Vagina (tissue), 2 donors: ENCODE measurements around the gene OR7G1.

Source experiments
- CTCF ChIP-seq, 3 experiments: fragments of 450-650 bp in 2 of 3; fragments of 200-600 bp in 1 of 3; sonication (generic) in 1 of 3; IDR thresholded peaks; one replicate each; pipeline ENCODE4 v1.5.1; 2017 to 2019; ENCODE audit warnings: antibody characterized with exemption in 3 of 3, mild to moderate bottlenecking in 2 of 3, moderate library complexity in 2 of 3
- POLR2A ChIP-seq, 2 donors: fragments of 450-650 bp; IDR thresholded peaks; one replicate each; pipeline ENCODE4 v1.6.1; 2017; ENCODE audit warnings: antibody characterized with exemption in 2 of 2, mild to moderate bottlenecking in 2 of 2, moderate library complexity in 2 of 2
- POLR2AphosphoS5 ChIP-seq, 2 donors: sonication (generic); formaldehyde crosslinking; IDR thresholded peaks; one replicate each; pipeline ENCODE4 v1.9.0; 2017; ENCODE audit warnings: antibody characterized with exemption in 2 of 2, mild to moderate bottlenecking in 2 of 2, low read depth in 1 of 2; ENCODE audit not compliant: insufficient read depth in 1 of 2

GRCh38 chr19:9132422-9132821 is 16.9 kb upstream of the OR7G1 start:
- TF ChIP-seq POLR2A (IDR thresholded peaks at IDR 0.05) (no peak), CTCF (IDR thresholded peaks at IDR 0.05) (no peak), POLR2AphosphoS5 (IDR thresholded peaks at IDR 0.05; ENCODE audit: insufficient read depth in 1 of 2, low read depth in 1 of 2) (no peak)
